ENCODE data around the gene TPO.
"Not testable (repeated sequence)": the region's sequence is repeated elsewhere in the genome, so short reads cannot be mapped to it uniquely, and the experiment has no call there.

Gene TPO

GRCh38 chr2:1484131-1484884, 71.0 kb downstream of the TPO start:
- no peak for DNase-seq (ENCODE audit: low spot score)

GRCh38 chr2:1486670-1487069, 73.4 kb downstream of the TPO start:
- DNase-seq (ENCODE audit: low spot score), result no peak

- no peak for DNase-seq (ENCODE audit: low spot score)
Observed at GRCh38 chr2:1487758-1488157, 74.5 kb downstream of the TPO start.

- DNase-seq (ENCODE audit: low spot score), result no peak
Observed at GRCh38 chr2:1488181-1488671, 75.0 kb downstream of the TPO start.

GRCh38 chr2:1488851-1489250, 75.6 kb downstream of the TPO start:
- no peak for DNase-seq (ENCODE audit: low spot score)

GRCh38 chr2:1489486-1489885, 76.2 kb downstream of the TPO start:
- no peak for DNase-seq (ENCODE audit: low spot score)

- not testable (repeated sequence) for DNase-seq (ENCODE audit: low spot score)
Observed at GRCh38 chr2:1490381-1490780, 77.1 kb downstream of the TPO start.

GRCh38 chr2:1491751-1492150, 78.5 kb downstream of the TPO start:
- no peak for DNase-seq (ENCODE audit: low spot score)

- not testable (repeated sequence) for DNase-seq (ENCODE audit: low spot score)
Observed at GRCh38 chr2:1492231-1492630, 79.0 kb downstream of the TPO start.

- no peak for DNase-seq (ENCODE audit: low spot score)
Observed at GRCh38 chr2:1492711-1493430, 79.6 kb downstream of the TPO start.

GRCh38 chr2:1493431-1494126, 80.3 kb downstream of the TPO start:
- DNase-seq (ENCODE audit: low spot score), result no peak

- no peak for DNase-seq (ENCODE audit: low spot score)
Observed at GRCh38 chr2:1494257-1494656, 81.0 kb downstream of the TPO start.

- DNase-seq (ENCODE audit: low spot score), result no peak
Observed at GRCh38 chr2:1494906-1495305, 81.6 kb downstream of the TPO start.

- DNase-seq (ENCODE audit: low spot score), result no peak
Observed at GRCh38 chr2:1495676-1496358, 82.6 kb downstream of the TPO start.

GRCh38 chr2:1496359-1496821, 83.1 kb downstream of the TPO start:
- no peak for DNase-seq (ENCODE audit: low spot score)

GRCh38 chr2:1497122-1497611, 83.9 kb downstream of the TPO start:
- no peak for DNase-seq (ENCODE audit: low spot score)

GRCh38 chr2:1498176-1498575, 84.9 kb downstream of the TPO start:
- DNase-seq (ENCODE audit: low spot score), result no peak

GRCh38 chr2:1499033-1499795, 86.0 kb downstream of the TPO start:
- no peak for DNase-seq (ENCODE audit: low spot score)

- DNase-seq (ENCODE audit: low spot score), result no peak
Observed at GRCh38 chr2:1501038-1501851, 88.0 kb downstream of the TPO start.

GRCh38 chr2:1501991-1502390, 88.7 kb downstream of the TPO start:
- no peak for DNase-seq (ENCODE audit: low spot score)

Data from SW480 (cell line).